ENCODE measurements around the gene GNAO1.

GRCh38 chr16:56259425-56259779, 68.1 kb downstream of the GNAO1 start:
- TF ChIP-seq CTCF (IDR thresholded peaks at IDR 0.05) = no peak
- no peak for TF ChIP-seq POLR2AphosphoS5 (IDR thresholded peaks at IDR 0.05; ENCODE audit: low read depth, low read length)
- no peak for TF ChIP-seq USF2 (IDR thresholded peaks at IDR 0.05; ENCODE audit: borderline replicate concordance, low read depth, low read length)
- no peak for TF ChIP-seq SIN3A (IDR thresholded peaks at IDR 0.05; ENCODE audit: borderline replicate concordance, low read depth, low read length)
- TF ChIP-seq EZH2phosphoT487 (IDR thresholded peaks at IDR 0.05; ENCODE audit: borderline replicate concordance, low read depth) = no peak
